IPS DF 6.9 (cell line): ENCODE results near the gene MIER1.

Experiments
- DNase-seq: peaks from one replicate; pipeline ENCODE4 v3.0.0-alpha.2; 2013; ENCODE audit warnings: low read depth, low spot score
- H3K27ac ChIP-seq: one replicate; pipeline ENCODE4 v1.5.1; 2013; ENCODE audit warnings: low read length, control low read depth
- H3K27me3 ChIP-seq: 2 replicates; pipeline ENCODE4 v1.6.1; 2013; ENCODE audit warnings: mild to moderate bottlenecking, low read length; ENCODE audit not compliant: control insufficient read depth, insufficient read depth
- H3K36me3 ChIP-seq: 2 replicates; pipeline ENCODE4 v1.6.1; 2013; ENCODE audit warnings: low read length; ENCODE audit not compliant: control insufficient read depth, insufficient read depth
- H3K4me1 ChIP-seq: 2 replicates; pipeline ENCODE4 v1.6.1; 2013; ENCODE audit warnings: low read length; ENCODE audit not compliant: control insufficient read depth, insufficient read depth
- H3K4me3 ChIP-seq: 2 replicates; pipeline ENCODE4 v1.5.1; 2013; ENCODE audit warnings: mild to moderate bottlenecking, low read length
- H3K9me3 ChIP-seq: 2 replicates; pipeline ENCODE4 v1.6.1; 2013; ENCODE audit warnings: low read length, inconsistent platforms; ENCODE audit not compliant: control insufficient read depth, insufficient read depth
- WGBS: extraction: QIAGEN DNeasy Blood & Tissue Kit; methylation state at CpG from one replicate; pipeline ENCODE4 v1.1.7; 2013; ENCODE audit warnings: mixed read lengths, missing lambda C conversion rate; ENCODE audit not compliant: insufficient read length, insufficient coverage; 5-methylcytosine and 5-hydroxymethylcytosine counted together

MIER1 gene

DNA sequence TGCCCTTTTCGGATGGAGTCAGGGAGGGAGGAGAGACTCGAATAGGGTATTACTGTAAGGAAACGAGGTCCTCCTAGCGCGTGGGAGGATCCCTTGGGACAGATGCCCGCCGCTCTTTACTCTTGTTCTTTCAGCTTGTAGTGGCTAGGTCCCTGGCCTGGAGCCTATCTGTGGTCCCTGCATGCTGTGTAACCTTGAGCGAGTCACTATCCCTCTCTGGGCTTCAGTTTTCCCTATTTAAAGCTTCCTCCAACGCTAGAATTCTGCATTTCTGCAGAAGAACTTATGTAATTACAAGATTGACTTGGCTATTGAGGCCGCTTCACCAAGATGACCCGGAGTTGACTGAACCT is 744 bp downstream of the MIER1 start:
- no CpG with 5 or more reads among the region's 11 CpGs for WGBS
- Histone ChIP-seq H3K27ac (no peak overlapping the region), H3K4me3 (peak overlapping the region; percentile 87; the same call in 1 of the 2 replicates), H3K36me3 (no peaks in the 10 kb centered on the region), H3K4me1 (no peaks in the 10 kb centered on the region), H3K9me3 (no peaks in the 10 kb centered on the region), H3K27me3 (no peaks in the 10 kb centered on the region)
- no peak for DNase-seq

DNA sequence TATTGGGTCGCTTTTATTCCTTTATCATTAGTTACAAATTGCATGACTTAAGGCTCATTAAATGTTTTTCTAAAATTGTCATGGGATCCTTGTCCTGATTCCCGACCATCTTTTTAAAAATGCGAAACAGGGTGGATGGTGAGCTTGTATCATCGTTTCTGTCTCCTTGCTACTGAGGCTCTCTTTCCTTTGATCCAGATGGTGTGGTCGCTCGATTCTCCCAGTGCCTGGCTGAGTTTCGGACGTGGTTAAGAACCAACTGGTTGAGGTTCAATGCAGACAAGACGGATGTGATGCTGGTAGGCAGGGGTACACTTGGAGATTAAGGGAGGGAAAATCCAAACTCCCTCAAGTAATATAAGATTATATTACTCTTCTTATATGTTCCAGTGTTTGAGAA is 1.2 kb downstream of the MIER1 start:
- WGBS, result no CpG with 5 or more reads among the region's 9 CpGs
- H3K36me3 ChIP-seq, result no peaks in the 10 kb centered on the region
- DNase-seq, result no peak
- H3K9me3 ChIP-seq, result no peaks in the 10 kb centered on the region
- no peak overlapping the region for H3K27ac ChIP-seq
- H3K4me1 ChIP-seq, result no peaks in the 10 kb centered on the region
- no peaks in the 10 kb centered on the region for H3K27me3 ChIP-seq
- peak overlapping the region; percentile 87; the same call in 1 of the 2 replicates for H3K4me3 ChIP-seq

DNA sequence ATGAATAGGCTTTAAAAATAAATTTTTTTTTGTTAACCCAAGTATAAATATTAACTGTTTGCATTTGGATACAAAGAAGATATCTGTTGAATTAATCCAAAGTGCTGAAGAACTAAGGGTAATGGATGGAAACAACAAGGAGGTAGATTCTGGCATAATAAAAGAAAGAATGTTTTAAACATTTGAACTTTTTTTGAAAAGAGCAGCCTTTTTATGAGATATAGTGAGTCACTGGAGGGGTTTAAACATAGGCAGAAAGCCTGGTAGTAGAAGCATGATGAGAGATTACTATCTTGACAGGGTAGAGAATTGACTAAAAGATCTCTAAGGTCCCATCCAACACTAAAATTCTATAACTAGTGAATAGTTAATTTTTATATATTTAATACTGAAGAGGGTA is 2.7 kb downstream of the MIER1 start:
- no peak for DNase-seq
- Histone ChIP-seq H3K27me3 (no peaks in the 10 kb centered on the region), H3K36me3 (no peaks in the 10 kb centered on the region), H3K27ac (no peak overlapping the region), H3K4me1 (no peaks in the 10 kb centered on the region), H3K9me3 (no peaks in the 10 kb centered on the region), H3K4me3 (no peak overlapping the region)

DNA sequence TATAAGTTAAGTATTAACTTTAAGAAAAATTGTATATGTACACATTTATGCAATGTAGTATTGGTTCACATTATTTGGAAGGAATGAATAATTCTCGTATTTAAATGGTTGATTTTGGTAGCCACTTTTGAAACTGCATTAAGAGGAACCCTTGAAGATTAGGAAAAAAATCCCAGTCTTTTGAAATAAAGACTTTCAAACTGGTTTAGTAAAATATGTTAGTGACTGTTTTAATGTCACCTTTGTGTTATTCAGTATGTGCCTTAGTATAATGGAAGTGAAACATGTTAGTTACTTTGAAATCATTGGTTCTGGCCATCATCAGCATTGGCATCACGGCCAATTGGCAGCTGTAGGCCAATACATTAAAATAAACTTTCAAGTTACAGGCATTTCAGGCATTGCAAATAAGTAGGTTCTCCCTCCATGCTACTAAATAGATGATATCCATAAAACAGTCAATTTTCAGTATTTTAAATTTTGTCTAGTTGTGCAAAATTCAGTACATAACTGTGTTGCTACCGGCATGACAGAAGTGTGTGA is 4.4 kb downstream of the MIER1 start:
- no peaks in the 10 kb centered on the region for H3K27me3 ChIP-seq
- H3K27ac ChIP-seq, result no peak overlapping the region
- H3K36me3 ChIP-seq, result no peaks in the 10 kb centered on the region
- H3K4me1 ChIP-seq, result no peaks in the 10 kb centered on the region
- no CpG with 5 or more reads among the region's 3 CpGs for WGBS
- no peaks in the 10 kb centered on the region for H3K9me3 ChIP-seq
- H3K4me3 ChIP-seq, result no peak overlapping the region; the same call in 1 of the 2 replicates
- no peak for DNase-seq

DNA sequence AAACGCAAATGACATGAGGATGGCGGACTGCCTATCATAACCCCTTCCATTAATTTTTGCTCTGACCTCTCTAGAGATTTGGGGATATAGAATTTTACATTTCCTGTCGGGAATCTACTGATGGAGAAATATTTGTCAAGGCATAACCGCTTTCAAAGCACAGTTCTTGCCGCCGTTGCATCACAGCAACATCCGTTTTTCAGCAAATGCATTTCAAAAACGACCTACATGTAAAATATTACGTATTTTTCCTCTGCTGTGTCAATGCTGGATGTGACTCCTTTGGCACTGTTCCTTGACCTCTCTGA is 4.9 kb downstream of the MIER1 start:
- Histone ChIP-seq H3K36me3 (no peaks in the 10 kb centered on the region), H3K27ac (no peak overlapping the region), H3K9me3 (no peaks in the 10 kb centered on the region), H3K4me3 (peak overlapping the region; percentile 4; the same call in 1 of the 2 replicates), H3K4me1 (no peaks in the 10 kb centered on the region), H3K27me3 (no peaks in the 10 kb centered on the region)
- DNase-seq, result no peak
- no CpG with 5 or more reads among the region's 9 CpGs for WGBS

DNA sequence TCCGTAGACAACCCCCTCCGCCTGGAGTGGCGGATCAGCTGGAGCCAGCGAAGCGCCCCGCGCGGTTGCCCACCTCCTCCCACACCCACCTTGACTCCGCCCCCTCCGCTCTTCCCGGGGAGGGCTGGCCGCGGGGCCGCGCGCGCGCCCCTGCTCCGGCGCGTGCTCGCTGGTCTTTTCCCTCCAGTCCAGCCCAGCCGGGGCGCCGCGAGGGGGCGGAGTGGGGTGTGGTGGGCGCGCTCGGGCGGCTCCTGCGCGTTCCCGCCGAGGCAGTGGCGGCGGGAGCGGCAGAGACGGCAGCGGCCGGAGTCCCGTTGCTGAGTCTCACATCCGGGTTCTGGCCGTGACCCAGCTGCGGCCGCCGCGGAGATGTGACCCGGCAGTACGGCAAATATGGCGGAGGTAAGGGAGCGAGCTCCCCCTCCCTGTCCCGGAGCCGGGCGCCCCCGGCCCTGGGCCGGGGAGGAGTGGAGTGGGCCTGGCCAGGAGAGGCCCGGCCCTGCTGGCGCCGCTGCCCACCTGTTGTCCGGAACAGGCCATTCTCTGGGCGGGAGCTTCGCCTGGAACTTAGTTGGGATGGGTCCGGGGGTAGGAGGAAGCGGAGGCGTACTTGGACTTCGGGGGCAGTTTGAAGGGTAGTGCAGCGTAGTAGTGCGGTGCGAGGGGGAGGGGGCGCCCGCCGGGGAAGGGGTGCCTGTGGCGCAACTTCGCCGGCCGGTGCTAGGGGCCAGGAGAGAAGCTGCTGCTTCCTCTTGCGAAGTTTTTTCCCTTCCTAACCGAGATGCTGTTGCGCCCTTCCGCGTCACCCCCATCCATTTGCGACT is 5.4 kb downstream of the MIER1 start:
- WGBS, result no CpG with 5 or more reads among the region's 83 CpGs
- Histone ChIP-seq H3K36me3 (no peaks in the 10 kb centered on the region), H3K9me3 (no peaks in the 10 kb centered on the region), H3K4me1 (no peaks in the 10 kb centered on the region), H3K4me3 (peak overlapping the region; percentile 68), H3K27ac (no peak overlapping the region), H3K27me3 (no peaks in the 10 kb centered on the region)
- peak; percentile 85 for DNase-seq

DNA sequence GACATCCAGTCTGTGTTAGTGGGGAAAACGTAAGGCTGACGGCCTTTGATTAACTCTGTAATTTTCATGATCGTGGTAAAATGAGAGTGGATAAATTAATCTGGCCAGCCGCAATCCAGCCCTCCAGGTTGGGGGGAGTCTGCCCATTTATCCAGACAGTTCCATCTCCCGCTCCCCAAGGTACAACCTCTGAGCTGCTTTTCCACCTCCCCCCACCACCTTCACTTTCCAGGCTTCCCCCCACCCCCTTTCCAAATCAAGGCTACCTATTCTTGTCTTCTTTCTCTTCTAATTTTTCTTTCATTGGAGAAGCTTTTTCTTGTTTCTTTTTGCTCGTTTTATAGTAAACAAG is 6.0 kb downstream of the MIER1 start:
- H3K36me3 ChIP-seq, result no peaks in the 10 kb centered on the region
- no CpG with 5 or more reads among the region's 6 CpGs for WGBS
- no peaks in the 10 kb centered on the region for H3K27me3 ChIP-seq
- no peak overlapping the region for H3K27ac ChIP-seq
- DNase-seq, result no peak
- H3K4me1 ChIP-seq, result no peaks in the 10 kb centered on the region
- H3K9me3 ChIP-seq, result no peaks in the 10 kb centered on the region
- H3K4me3 ChIP-seq, result peak overlapping the region; percentile 68; the same call in 1 of the 2 replicates

DNA sequence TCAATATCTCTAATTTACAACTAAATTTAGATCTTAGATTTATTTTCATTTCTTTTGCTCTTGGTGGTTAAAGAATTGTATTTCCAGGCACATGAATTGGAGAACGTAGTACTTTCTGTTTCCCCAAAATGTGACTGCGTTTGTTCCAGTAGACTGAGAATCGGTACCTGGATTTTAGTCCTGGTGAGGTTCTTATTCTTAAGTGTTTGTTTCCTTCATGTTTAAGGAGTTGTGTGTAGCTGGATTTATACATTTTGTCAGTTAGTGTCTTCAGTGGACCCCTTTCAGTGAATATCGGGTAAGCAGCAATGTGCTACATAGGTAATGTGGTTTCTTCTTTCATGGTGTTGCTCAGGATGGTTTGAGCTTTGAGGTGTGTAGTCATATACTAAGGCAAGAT is 6.8 kb downstream of the MIER1 start:
- H3K27me3 ChIP-seq, result no peaks in the 10 kb centered on the region
- H3K27ac ChIP-seq, result no peak overlapping the region
- H3K9me3 ChIP-seq, result no peaks in the 10 kb centered on the region
- peak overlapping the region; percentile 23; the same call in 1 of the 2 replicates for H3K4me3 ChIP-seq
- WGBS, result no CpG with 5 or more reads among the region's 4 CpGs
- DNase-seq, result no peak
- H3K4me1 ChIP-seq, result no peaks in the 10 kb centered on the region
- no peaks in the 10 kb centered on the region for H3K36me3 ChIP-seq

DNA sequence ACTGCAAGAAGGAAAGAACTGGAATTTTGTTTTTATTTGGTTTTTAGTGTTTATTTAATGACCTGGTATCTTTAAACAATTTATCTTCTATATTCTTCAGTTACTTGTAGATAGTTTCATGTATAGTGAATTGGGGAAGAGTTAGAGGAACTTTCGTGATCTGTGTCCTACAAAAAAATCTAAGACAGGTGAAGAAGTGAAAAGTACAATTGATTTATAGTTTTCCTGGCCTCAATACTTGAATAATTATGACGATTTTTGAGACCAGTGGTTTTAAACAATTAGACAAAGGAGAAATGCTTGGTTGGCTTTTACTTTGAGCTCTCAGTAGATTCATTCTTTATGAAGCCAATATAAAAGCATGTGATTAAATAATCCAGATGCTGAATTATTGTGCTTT is 7.5 kb downstream of the MIER1 start:
- H3K27me3 ChIP-seq, result no peaks in the 10 kb centered on the region
- H3K4me3 ChIP-seq, result no peak overlapping the region
- no peaks in the 10 kb centered on the region for H3K4me1 ChIP-seq
- DNase-seq, result no peak
- WGBS, result no CpG with 5 or more reads among the region's 2 CpGs
- H3K27ac ChIP-seq, result no peak overlapping the region
- H3K9me3 ChIP-seq, result no peaks in the 10 kb centered on the region
- H3K36me3 ChIP-seq, result no peaks in the 10 kb centered on the region

DNA sequence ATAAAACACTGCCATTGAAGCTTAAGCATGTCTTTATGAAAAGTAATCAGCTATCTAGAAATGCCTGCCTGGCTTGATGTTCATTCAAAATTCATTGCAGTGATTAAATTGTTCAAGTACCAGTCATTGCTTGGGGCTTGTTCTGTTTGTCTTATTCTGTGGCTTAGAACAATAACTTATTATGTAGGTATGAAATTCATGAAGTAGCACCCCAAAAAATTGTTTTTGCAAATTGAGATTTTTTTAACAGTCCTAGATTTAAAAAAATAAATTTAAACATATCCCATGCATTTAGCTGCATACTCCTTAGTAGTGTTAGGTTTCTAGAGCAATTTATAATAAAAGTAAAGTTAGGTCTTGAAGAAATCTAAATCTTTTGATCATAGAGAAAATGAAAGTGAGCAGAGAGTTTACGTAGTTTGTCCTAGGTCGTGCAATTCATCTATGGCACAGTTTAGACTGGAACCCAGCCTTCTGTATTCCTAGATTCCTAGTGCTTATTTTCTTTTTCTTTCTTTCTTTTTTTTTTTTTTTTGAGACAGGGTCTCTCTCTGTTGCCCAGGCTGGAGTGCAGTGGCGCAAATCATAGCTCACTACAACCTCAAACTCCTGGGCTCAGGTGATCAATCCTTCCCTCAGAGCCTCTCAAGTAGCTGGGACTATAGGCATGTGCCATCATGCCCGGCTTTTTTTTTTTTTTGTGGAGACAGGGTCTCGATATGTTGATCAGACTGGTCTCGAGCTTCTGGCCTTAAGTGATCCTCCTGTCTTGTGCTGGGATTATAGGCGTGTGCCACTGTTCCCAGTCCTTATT is 9.3 kb downstream of the MIER1 start:
- no peaks in the 10 kb centered on the region for H3K36me3 ChIP-seq
- H3K27me3 ChIP-seq, result no peaks in the 10 kb centered on the region
- no peaks in the 10 kb centered on the region for H3K9me3 ChIP-seq
- no CpG with 5 or more reads among the region's 7 CpGs for WGBS
- no peaks in the 10 kb centered on the region for H3K4me1 ChIP-seq
- no peak overlapping the region for H3K4me3 ChIP-seq
- DNase-seq, result no peak
- H3K27ac ChIP-seq, result no peak overlapping the region
